Left lung (tissue), 10 donors: ENCODE results near the gene GPHA2. TPM values are rescaled to one million over a fixed set of nuclear protein-coding genes. Genes with fewer than 3 reads are reported as not detected.

Source experiments
- ATAC-seq: fragments of 200-7000 bp; cut with Tn5 transposase; one replicate; pipeline ENCODE4 v1.9.1; 2020; ENCODE audit warnings: moderate library complexity
- DNase-seq, 4 donors: peaks; one replicate each; pipeline ENCODE4 v3.0.0-alpha.2; 2013 to 2020
- H3K27ac ChIP-seq, 2 donors: fragments of 200-600 bp; sonication (generic) in 1 of 2; one replicate each; pipeline versions ENCODE4 v1.5.0 to v1.8.0; 2020 to 2021
- H3K27me3 ChIP-seq, 2 donors: fragments of 200-600 bp; sonication (generic) in 1 of 2; one replicate each; pipeline versions ENCODE4 v1.5.0 to v1.8.0; 2020 to 2021
- H3K36me3 ChIP-seq, 2 donors: fragments of 200-600 bp; sonication (generic) in 1 of 2; one replicate each; pipeline versions ENCODE4 v1.5.0 to v1.8.0; 2020 to 2021
- H3K4me1 ChIP-seq, 2 donors: fragments of 200-600 bp; one replicate each; pipeline ENCODE4 v1.8.0; 2021
- H3K4me3 ChIP-seq, 2 donors: fragments of 200-600 bp; sonication (generic) in 1 of 2; one replicate each; pipeline versions ENCODE4 v1.5.0 to v1.8.0; 2020 to 2021; ENCODE audit warnings: mild to moderate bottlenecking in 1 of 2
- H3K9me3 ChIP-seq, 2 donors: fragments of 200-600 bp; sonication (generic) in 1 of 2; one replicate each; pipeline versions ENCODE4 v1.5.0 to v1.8.0; 2020 to 2021
- CTCF ChIP-seq, 2 donors: fragments of 200-600 bp; sonication (generic) in 1 of 2; IDR thresholded peaks; one replicate each; pipeline versions ENCODE4 v1.5.0 to v1.8.0; 2021; ENCODE audit warnings: antibody characterized with exemption in 2 of 2
- intact Hi-C, 2 donors: fragments of 100-400 bp; cut with DNase I; formaldehyde crosslinking; loops; one replicate each; pipeline versions ENCODE4 v1.11.2 to v1.14.2; 2022
- polyA plus RNA-seq, 6 donors: library from polyadenylated mRNA; unstranded; fragments of 120-200 nt; gene quantifications; one replicate each; pipeline ENCODE4 v1.2.1, GENCODE V29; 2013; ENCODE audit not compliant: insufficient read length in 6 of 6
- total RNA-seq, 2 donors: library from RNA; stranded (reverse); fragmentation: NEBNext Ultra II Directional; extraction: Animal tissue kit (Norgen Biotek cat#: 25700); gene quantifications; one replicate each; pipeline ENCODE4 v1.2.1, GENCODE V29; 2021
- donor health status: DM: no; HTN: yes; CAD: no.
- donor health status: DM: no; HTN: no; CAD: no.

Gene GPHA2
- total and polyA plus RNA-seq, 8 donors: 0.25 to 0.60 (median 0.49) TPM; not detected in 5

GRCh38 chr11:64892838-64893193 lies 42.9 kb downstream of the GPHA2 start:
- DNase-seq (no peak), ATAC-seq (no peak)
- Histone ChIP-seq H3K9me3 (no peaks in the 10 kb centered on the region), H3K4me3 (no peak overlapping the region), H3K27ac (no peak overlapping the region), H3K4me1 (peaks cover 0 to 26% of the 10 kb centered on the region in 2 donors), H3K36me3 (peaks cover 0 to 31% of the 10 kb centered on the region in 2 donors), H3K27me3 (no peaks in the 10 kb centered on the region)
- intact Hi-C loops: loop anchor here (5.0 to 10.0 kb wide), 2 partner anchors 46 to 48 kb away; partner anchors contain the start of gene CDC42BPG (in 1 of the 2)
- TF ChIP-seq CTCF (IDR thresholded peaks at IDR 0.05): no peak

- H3K36me3 ChIP-seq: peaks cover 0 to 27% of the 10 kb centered on the region in 2 donors
- H3K4me1 ChIP-seq: peaks cover 0 to 30% of the 10 kb centered on the region in 2 donors
- no peaks in the 10 kb centered on the region for H3K27me3 ChIP-seq
- DNase-seq: no peak
- ATAC-seq: no peak
- no peaks in the 10 kb centered on the region for H3K9me3 ChIP-seq
- no peak overlapping the region for H3K4me3 ChIP-seq
- H3K27ac ChIP-seq: no peak overlapping the region
- TF ChIP-seq CTCF (IDR thresholded peaks at IDR 0.05): no peak
- intact Hi-C loops: loop anchor here (5.0 to 10.0 kb wide), 2 partner anchors 45 to 48 kb away; partner anchors contain the start of gene CDC42BPG (in 1 of the 2)
Observed at GRCh38 chr11:64892411-64892831, 43.3 kb downstream of the GPHA2 start.

GRCh38 chr11:64891880-64892279 lies 43.8 kb downstream of the GPHA2 start:
- no peak for TF ChIP-seq CTCF (IDR thresholded peaks at IDR 0.05)
- peaks cover 0 to 22% of the 10 kb centered on the region in 2 donors for H3K36me3 ChIP-seq
- no peaks in the 10 kb centered on the region for H3K9me3 ChIP-seq
- intact Hi-C loops: loop anchor here (5.0 to 10.0 kb wide), 2 partner anchors 45 to 47 kb away; partner anchors contain the start of gene CDC42BPG (in 1 of the 2)
- no peak for DNase-seq
- ATAC-seq: no peak
- no peaks in the 10 kb centered on the region for H3K27me3 ChIP-seq
- H3K4me3 ChIP-seq: no peak overlapping the region
- H3K4me1 ChIP-seq: peaks cover 0 to 35% of the 10 kb centered on the region in 2 donors
- no peak overlapping the region for H3K27ac ChIP-seq

- no peak overlapping the region for H3K4me3 ChIP-seq
- ATAC-seq: no peak
- no peaks in the 10 kb centered on the region for H3K27me3 ChIP-seq
- TF ChIP-seq CTCF (IDR thresholded peaks at IDR 0.05): no peak
- peaks cover 0 to 38% of the 10 kb centered on the region in 2 donors for H3K4me1 ChIP-seq
- no peaks in the 10 kb centered on the region for H3K9me3 ChIP-seq
- intact Hi-C loops: loop anchor here (5.0 to 10.0 kb wide), 2 partner anchors 44 to 47 kb away; partner anchors contain the start of gene CDC42BPG (in 1 of the 2)
- DNase-seq: no peak
- no peak overlapping the region for H3K27ac ChIP-seq
- peaks cover 0 to 16% of the 10 kb centered on the region in 2 donors for H3K36me3 ChIP-seq
Observed at GRCh38 chr11:64891215-64891848, 44.4 kb downstream of the GPHA2 start.

GRCh38 chr11:64890522-64890939 lies 45.2 kb downstream of the GPHA2 start:
- no peak for TF ChIP-seq CTCF (IDR thresholded peaks at IDR 0.05)
- intact Hi-C loops: loop anchor here (5.0 to 10.0 kb wide), 2 partner anchors 43 to 46 kb away; partner anchors contain the start of gene CDC42BPG (in 1 of the 2)
- Histone ChIP-seq H3K9me3 (no peaks in the 10 kb centered on the region), H3K36me3 (peaks cover 0 to 9% of the 10 kb centered on the region in 2 donors), H3K27ac (no peak overlapping the region), H3K27me3 (no peaks in the 10 kb centered on the region), H3K4me1 (peaks cover 0 to 46% of the 10 kb centered on the region in 2 donors), H3K4me3 (no peak overlapping the region)
- ATAC-seq (no peak), DNase-seq (no peak)
